ENCODE results near the gene PITPNB.
A peak's percentile ranks its signal among the peaks of the same experiment; 100 is the strongest.

PITPNB gene

GRCh38 chr22:27948569-27948968 lies 29.5 kb upstream of the PITPNB start:
- Histone ChIP-seq H3K4me3 (ENCODE audit: low read length in 2 of 2) (no peak overlapping the region), H3K4me1 (ENCODE audit: control insufficient read depth in 2 of 2, insufficient read depth in 2 of 2, low read length in 2 of 2) (no peaks in the 10 kb centered on the region), H3K27ac (ENCODE audit: low read depth in 2 of 2, low read length in 2 of 2) (no peak overlapping the region), H3K36me3 (ENCODE audit: control insufficient read depth in 2 of 2, insufficient read depth in 2 of 2, low read length in 2 of 2) (no peaks in the 10 kb centered on the region), H3K27me3 (ENCODE audit: control insufficient read depth in 2 of 2, insufficient read depth in 2 of 2, low read length in 2 of 2) (no peaks in the 10 kb centered on the region), H3K9ac (ENCODE audit: low read depth in 1 of 2, low read length in 2 of 2) (no peak overlapping the region), H3K9me3 (ENCODE audit: control insufficient read depth in 2 of 2, low read length in 2 of 2) (no peaks in the 10 kb centered on the region)

DNA sequence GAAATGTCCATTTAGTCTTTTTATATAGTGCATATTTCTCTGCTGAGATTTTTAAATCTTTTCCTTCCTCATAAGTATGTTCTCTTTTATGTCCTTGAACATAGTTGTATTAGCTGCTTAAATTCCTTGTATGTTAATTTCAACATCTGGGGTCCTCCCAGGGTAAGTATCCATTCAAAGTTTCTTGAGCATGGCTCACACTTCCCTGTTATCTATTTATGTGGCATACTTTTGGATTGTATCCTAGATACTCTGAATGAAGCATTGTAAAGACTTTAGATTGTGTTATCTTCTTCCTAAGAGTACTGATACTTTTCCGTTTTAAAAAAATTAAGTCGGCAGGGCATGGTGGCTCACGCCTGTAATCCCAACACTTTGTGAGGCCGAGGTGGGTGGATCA lies 28.4 kb upstream of the PITPNB start:
- Histone ChIP-seq H3K36me3 (ENCODE audit: control insufficient read depth in 2 of 2, insufficient read depth in 2 of 2, low read length in 2 of 2) (no peaks in the 10 kb centered on the region), H3K27me3 (ENCODE audit: control insufficient read depth in 2 of 2, insufficient read depth in 2 of 2, low read length in 2 of 2) (no peaks in the 10 kb centered on the region), H3K4me1 (ENCODE audit: control insufficient read depth in 2 of 2, insufficient read depth in 2 of 2, low read length in 2 of 2) (no peaks in the 10 kb centered on the region), H3K9me3 (ENCODE audit: control insufficient read depth in 2 of 2, low read length in 2 of 2) (no peaks in the 10 kb centered on the region), H3K9ac (ENCODE audit: low read depth in 1 of 2, low read length in 2 of 2) (no peak overlapping the region), H3K27ac (ENCODE audit: low read depth in 2 of 2, low read length in 2 of 2) (no peak overlapping the region), H3K4me3 (ENCODE audit: low read length in 2 of 2) (no peak overlapping the region)

GRCh38 chr22:27941143-27941542 lies 22.1 kb upstream of the PITPNB start:
- Histone ChIP-seq H3K9ac (ENCODE audit: low read depth in 1 of 2, low read length in 2 of 2) (no peak overlapping the region), H3K4me1 (ENCODE audit: control insufficient read depth in 2 of 2, insufficient read depth in 2 of 2, low read length in 2 of 2) (peaks cover 0 to 3% of the 10 kb centered on the region in 2 donors), H3K27me3 (ENCODE audit: control insufficient read depth in 2 of 2, insufficient read depth in 2 of 2, low read length in 2 of 2) (no peaks in the 10 kb centered on the region), H3K4me3 (ENCODE audit: low read length in 2 of 2) (no peak overlapping the region), H3K9me3 (ENCODE audit: control insufficient read depth in 2 of 2, low read length in 2 of 2) (no peaks in the 10 kb centered on the region), H3K36me3 (ENCODE audit: control insufficient read depth in 2 of 2, insufficient read depth in 2 of 2, low read length in 2 of 2) (no peaks in the 10 kb centered on the region), H3K27ac (ENCODE audit: low read depth in 2 of 2, low read length in 2 of 2) (no peak overlapping the region)

GRCh38 chr22:27937453-27937852 lies 18.4 kb upstream of the PITPNB start:
- H3K9me3 ChIP-seq (ENCODE audit: control insufficient read depth in 2 of 2, low read length in 2 of 2), result no peaks in the 10 kb centered on the region
- no peak overlapping the region for H3K27ac ChIP-seq (ENCODE audit: low read depth in 2 of 2, low read length in 2 of 2)
- H3K4me1 ChIP-seq (ENCODE audit: control insufficient read depth in 2 of 2, insufficient read depth in 2 of 2, low read length in 2 of 2), result peaks cover 0 to 3% of the 10 kb centered on the region in 2 donors
- no peak overlapping the region for H3K9ac ChIP-seq (ENCODE audit: low read depth in 1 of 2, low read length in 2 of 2)
- no peaks in the 10 kb centered on the region for H3K27me3 ChIP-seq (ENCODE audit: control insufficient read depth in 2 of 2, insufficient read depth in 2 of 2, low read length in 2 of 2)
- H3K36me3 ChIP-seq (ENCODE audit: control insufficient read depth in 2 of 2, insufficient read depth in 2 of 2, low read length in 2 of 2), result no peaks in the 10 kb centered on the region
- H3K4me3 ChIP-seq (ENCODE audit: low read length in 2 of 2), result no peak overlapping the region

DNA sequence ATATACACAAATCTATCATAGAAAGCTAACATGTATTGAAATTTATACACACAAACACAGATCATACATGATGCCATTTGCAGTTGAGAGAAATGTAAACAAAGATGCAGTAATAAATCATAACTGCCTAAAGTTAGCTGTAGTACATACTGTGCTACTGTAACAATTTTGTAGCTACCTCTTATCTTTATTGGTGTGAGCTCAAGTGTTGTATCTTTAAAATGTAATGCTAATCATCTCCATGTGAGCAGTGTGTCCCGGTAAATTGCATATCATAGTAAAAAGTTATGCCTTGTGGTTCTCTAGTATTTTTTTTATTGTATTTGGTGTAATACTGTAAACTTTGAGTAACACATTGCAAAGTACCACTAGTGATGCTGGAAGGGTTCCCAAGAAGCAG lies 16.8 kb upstream of the PITPNB start:
- H3K4me1 ChIP-seq (ENCODE audit: control insufficient read depth in 2 of 2, insufficient read depth in 2 of 2, low read length in 2 of 2), result peaks cover 0 to 3% of the 10 kb centered on the region in 2 donors
- no peak overlapping the region for H3K27ac ChIP-seq (ENCODE audit: low read depth in 2 of 2, low read length in 2 of 2)
- H3K9me3 ChIP-seq (ENCODE audit: control insufficient read depth in 2 of 2, low read length in 2 of 2), result no peaks in the 10 kb centered on the region
- H3K4me3 ChIP-seq (ENCODE audit: low read length in 2 of 2), result no peak overlapping the region
- no peaks in the 10 kb centered on the region for H3K27me3 ChIP-seq (ENCODE audit: control insufficient read depth in 2 of 2, insufficient read depth in 2 of 2, low read length in 2 of 2)
- no peaks in the 10 kb centered on the region for H3K36me3 ChIP-seq (ENCODE audit: control insufficient read depth in 2 of 2, insufficient read depth in 2 of 2, low read length in 2 of 2)
- no peak overlapping the region for H3K9ac ChIP-seq (ENCODE audit: low read depth in 1 of 2, low read length in 2 of 2)

GRCh38 chr22:27934069-27934468 lies 15.0 kb upstream of the PITPNB start:
- Histone ChIP-seq H3K27ac (ENCODE audit: low read depth in 2 of 2, low read length in 2 of 2) (no peak overlapping the region), H3K27me3 (ENCODE audit: control insufficient read depth in 2 of 2, insufficient read depth in 2 of 2, low read length in 2 of 2) (no peaks in the 10 kb centered on the region), H3K9me3 (ENCODE audit: control insufficient read depth in 2 of 2, low read length in 2 of 2) (no peaks in the 10 kb centered on the region), H3K36me3 (ENCODE audit: control insufficient read depth in 2 of 2, insufficient read depth in 2 of 2, low read length in 2 of 2) (no peaks in the 10 kb centered on the region), H3K9ac (ENCODE audit: low read depth in 1 of 2, low read length in 2 of 2) (no peak overlapping the region), H3K4me3 (ENCODE audit: low read length in 2 of 2) (no peak overlapping the region), H3K4me1 (ENCODE audit: control insufficient read depth in 2 of 2, insufficient read depth in 2 of 2, low read length in 2 of 2) (peaks cover 0 to 3% of the 10 kb centered on the region in 2 donors)

DNA sequence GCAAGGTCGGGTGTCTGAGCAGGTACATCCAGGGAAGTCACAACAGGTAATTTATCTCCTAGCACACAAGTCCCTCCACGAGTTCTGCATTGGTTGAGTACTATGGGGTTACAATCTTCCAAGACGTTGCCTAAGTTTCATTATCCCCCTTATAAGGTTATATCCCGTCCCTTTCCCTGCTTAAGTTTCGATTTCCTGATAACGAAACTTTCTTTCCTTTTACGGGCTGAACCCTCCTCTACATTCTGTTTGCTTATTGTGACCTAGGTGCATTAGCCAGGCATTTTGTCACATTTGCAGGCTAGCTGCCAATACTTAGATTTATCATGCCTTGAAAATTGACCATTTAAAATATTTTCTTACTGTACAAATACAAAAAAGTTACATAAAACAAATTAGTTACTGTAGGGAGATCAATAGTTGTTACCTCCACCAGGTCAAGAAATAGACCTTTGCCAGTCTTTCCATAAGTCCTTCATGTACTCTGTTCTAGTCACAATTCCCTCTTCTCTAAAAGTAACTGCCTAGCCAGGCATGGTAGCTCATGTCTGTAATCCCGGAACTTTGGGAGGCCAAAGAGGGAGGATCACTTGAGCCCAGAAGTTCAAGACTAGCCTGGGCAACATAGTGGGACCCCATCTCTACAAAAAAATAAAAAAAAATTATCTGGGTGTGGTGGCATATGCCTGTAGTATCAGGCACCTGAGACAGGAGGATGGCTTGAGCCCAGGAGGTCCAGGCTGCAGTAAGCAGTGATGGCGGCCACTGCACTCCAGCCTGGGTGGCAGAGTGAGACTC lies 14.3 kb upstream of the PITPNB start:
- Histone ChIP-seq H3K4me1 (ENCODE audit: control insufficient read depth in 2 of 2, insufficient read depth in 2 of 2, low read length in 2 of 2) (peaks cover 0 to 3% of the 10 kb centered on the region in 2 donors), H3K9ac (ENCODE audit: low read depth in 1 of 2, low read length in 2 of 2) (no peak overlapping the region), H3K4me3 (ENCODE audit: low read length in 2 of 2) (peak overlapping the region; percentile 23 to 51), H3K36me3 (ENCODE audit: control insufficient read depth in 2 of 2, insufficient read depth in 2 of 2, low read length in 2 of 2) (no peaks in the 10 kb centered on the region), H3K9me3 (ENCODE audit: control insufficient read depth in 2 of 2, low read length in 2 of 2) (no peaks in the 10 kb centered on the region), H3K27me3 (ENCODE audit: control insufficient read depth in 2 of 2, insufficient read depth in 2 of 2, low read length in 2 of 2) (no peaks in the 10 kb centered on the region), H3K27ac (ENCODE audit: low read depth in 2 of 2, low read length in 2 of 2) (no peak overlapping the region)

- H3K9me3 ChIP-seq (ENCODE audit: control insufficient read depth in 2 of 2, low read length in 2 of 2), result no peaks in the 10 kb centered on the region
- no peak overlapping the region for H3K27ac ChIP-seq (ENCODE audit: low read depth in 2 of 2, low read length in 2 of 2)
- H3K9ac ChIP-seq (ENCODE audit: low read depth in 1 of 2, low read length in 2 of 2), result no peak overlapping the region
- no peak overlapping the region for H3K4me3 ChIP-seq (ENCODE audit: low read length in 2 of 2)
- no peaks in the 10 kb centered on the region for H3K36me3 ChIP-seq (ENCODE audit: control insufficient read depth in 2 of 2, insufficient read depth in 2 of 2, low read length in 2 of 2)
- H3K4me1 ChIP-seq (ENCODE audit: control insufficient read depth in 2 of 2, insufficient read depth in 2 of 2, low read length in 2 of 2), result no peaks in the 10 kb centered on the region
- H3K27me3 ChIP-seq (ENCODE audit: control insufficient read depth in 2 of 2, insufficient read depth in 2 of 2, low read length in 2 of 2), result no peaks in the 10 kb centered on the region
These were observed 11.4 kb upstream of the PITPNB start for GRCh38 chr22:27930331-27931060.

GRCh38 chr22:27927608-27928007 lies 8.6 kb upstream of the PITPNB start:
- no peaks in the 10 kb centered on the region for H3K36me3 ChIP-seq (ENCODE audit: control insufficient read depth in 2 of 2, insufficient read depth in 2 of 2, low read length in 2 of 2)
- no peaks in the 10 kb centered on the region for H3K27me3 ChIP-seq (ENCODE audit: control insufficient read depth in 2 of 2, insufficient read depth in 2 of 2, low read length in 2 of 2)
- H3K4me1 ChIP-seq (ENCODE audit: control insufficient read depth in 2 of 2, insufficient read depth in 2 of 2, low read length in 2 of 2), result no peaks in the 10 kb centered on the region
- H3K4me3 ChIP-seq (ENCODE audit: low read length in 2 of 2), result no peak overlapping the region
- no peak overlapping the region for H3K9ac ChIP-seq (ENCODE audit: low read depth in 1 of 2, low read length in 2 of 2)
- H3K9me3 ChIP-seq (ENCODE audit: control insufficient read depth in 2 of 2, low read length in 2 of 2), result no peaks in the 10 kb centered on the region
- no peak overlapping the region for H3K27ac ChIP-seq (ENCODE audit: low read depth in 2 of 2, low read length in 2 of 2)

- Histone ChIP-seq H3K36me3 (ENCODE audit: control insufficient read depth in 2 of 2, insufficient read depth in 2 of 2, low read length in 2 of 2) (no peaks in the 10 kb centered on the region), H3K9ac (ENCODE audit: low read depth in 1 of 2, low read length in 2 of 2) (no peak overlapping the region), H3K4me3 (ENCODE audit: low read length in 2 of 2) (no peak overlapping the region), H3K27ac (ENCODE audit: low read depth in 2 of 2, low read length in 2 of 2) (no peak overlapping the region), H3K9me3 (ENCODE audit: control insufficient read depth in 2 of 2, low read length in 2 of 2) (no peaks in the 10 kb centered on the region), H3K27me3 (ENCODE audit: control insufficient read depth in 2 of 2, insufficient read depth in 2 of 2, low read length in 2 of 2) (no peaks in the 10 kb centered on the region), H3K4me1 (ENCODE audit: control insufficient read depth in 2 of 2, insufficient read depth in 2 of 2, low read length in 2 of 2) (no peaks in the 10 kb centered on the region)
These were observed 6.3 kb upstream of the PITPNB start for GRCh38 chr22:27925331-27925730.
